ENCODE results near the gene SLC25A36.

Gene SLC25A36

GRCh38 chr3:140941434-140942220 is at the start of gene SLC25A36:
Gene SLC25A36, plus strand, starts transcription at chr3:140941836. Its CDS starts 219 bp downstream, at chr3:140942055.
- peak; percentile 98 for DNase-seq

- no peak for DNase-seq
Observed at GRCh38 chr3:140896997-140897396, 44.6 kb upstream of the SLC25A36 start.

GRCh38 chr3:140898340-140899180 is 43.1 kb upstream of the SLC25A36 start:
- no peak for DNase-seq

GRCh38 chr3:140899363-140899762 is 42.3 kb upstream of the SLC25A36 start:
- peak; percentile 24 for DNase-seq

- DNase-seq, result no peak
Observed at GRCh38 chr3:140902791-140903190, 38.8 kb upstream of the SLC25A36 start.

GRCh38 chr3:140903196-140903595 is 38.4 kb upstream of the SLC25A36 start:
- DNase-seq, result no peak

- no peak for DNase-seq
Observed at GRCh38 chr3:140904521-140904920, 37.1 kb upstream of the SLC25A36 start.

- no peak for DNase-seq
Observed at GRCh38 chr3:140905559-140905958, 36.1 kb upstream of the SLC25A36 start.

- no peak for DNase-seq
Observed at GRCh38 chr3:140906785-140907184, 34.9 kb upstream of the SLC25A36 start.

- no peak for DNase-seq
Observed at GRCh38 chr3:140910860-140911259, 30.8 kb upstream of the SLC25A36 start.

- no peak for DNase-seq
Observed at GRCh38 chr3:140911822-140912221, 29.8 kb upstream of the SLC25A36 start.

- DNase-seq, result no peak
Observed at GRCh38 chr3:140913728-140914127, 27.9 kb upstream of the SLC25A36 start.

GRCh38 chr3:140914384-140914945 is 27.2 kb upstream of the SLC25A36 start:
- no peak for DNase-seq

- DNase-seq, result no peak
Observed at GRCh38 chr3:140916603-140917002, 25.0 kb upstream of the SLC25A36 start.

- DNase-seq, result no peak
Observed at GRCh38 chr3:140917772-140918171, 23.9 kb upstream of the SLC25A36 start.

- no peak for DNase-seq
Observed at GRCh38 chr3:140920029-140920428, 21.6 kb upstream of the SLC25A36 start.

GRCh38 chr3:140922634-140923033 is 19.0 kb upstream of the SLC25A36 start:
- no peak for DNase-seq

GRCh38 chr3:140924097-140924873 is 17.4 kb upstream of the SLC25A36 start:
- peak; percentile 21 for DNase-seq

GRCh38 chr3:140927279-140928069 is 14.2 kb upstream of the SLC25A36 start:
- DNase-seq, result no peak

GRCh38 chr3:140929446-140929845 is 12.2 kb upstream of the SLC25A36 start:
- DNase-seq, result no peak

GRCh38 chr3:140931016-140931454 is 10.6 kb upstream of the SLC25A36 start:
- no peak for DNase-seq

- DNase-seq, result no peak
Observed at GRCh38 chr3:140931801-140932200, 9.8 kb upstream of the SLC25A36 start.
